ENCODE data around the gene RNF150. TPM values are rescaled to one million over a fixed set of nuclear protein-coding genes. Genes with fewer than 3 reads are reported as not detected.

RNF150 gene
- total RNA-seq, 4 donors from 2014 or later = 1.6 to 21.2 (median 4.9) TPM

DNA sequence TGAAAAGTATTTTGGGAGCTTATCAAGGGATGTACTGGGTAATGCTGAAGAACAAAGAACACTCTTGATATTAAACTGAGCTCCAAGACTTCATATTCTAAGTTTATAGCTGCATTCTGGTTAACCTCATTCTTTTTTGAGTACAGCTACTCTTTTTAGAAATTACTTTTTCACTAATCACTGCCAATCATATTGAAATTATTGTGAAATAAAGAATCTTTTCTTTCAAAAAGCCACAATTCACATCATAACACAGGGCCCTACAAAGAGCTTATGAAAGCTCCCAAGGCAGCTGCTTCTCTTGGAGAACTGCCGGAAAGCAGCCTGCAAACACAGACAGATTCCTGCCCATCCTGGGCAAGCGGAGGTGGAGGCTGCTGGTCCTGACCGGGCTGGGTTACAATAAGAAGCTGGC lies 121.4 kb downstream of the RNF150 start:
- H3K4me3 ChIP-seq = no peak overlapping the region
- peak; percentile 6 to 39 for DNase-seq
- H3K36me3 ChIP-seq = no peaks in the 10 kb centered on the region
- TF ChIP-seq POLR2A (IDR thresholded peaks at IDR 0.05) = no peak
- TF ChIP-seq, protein P1, sequence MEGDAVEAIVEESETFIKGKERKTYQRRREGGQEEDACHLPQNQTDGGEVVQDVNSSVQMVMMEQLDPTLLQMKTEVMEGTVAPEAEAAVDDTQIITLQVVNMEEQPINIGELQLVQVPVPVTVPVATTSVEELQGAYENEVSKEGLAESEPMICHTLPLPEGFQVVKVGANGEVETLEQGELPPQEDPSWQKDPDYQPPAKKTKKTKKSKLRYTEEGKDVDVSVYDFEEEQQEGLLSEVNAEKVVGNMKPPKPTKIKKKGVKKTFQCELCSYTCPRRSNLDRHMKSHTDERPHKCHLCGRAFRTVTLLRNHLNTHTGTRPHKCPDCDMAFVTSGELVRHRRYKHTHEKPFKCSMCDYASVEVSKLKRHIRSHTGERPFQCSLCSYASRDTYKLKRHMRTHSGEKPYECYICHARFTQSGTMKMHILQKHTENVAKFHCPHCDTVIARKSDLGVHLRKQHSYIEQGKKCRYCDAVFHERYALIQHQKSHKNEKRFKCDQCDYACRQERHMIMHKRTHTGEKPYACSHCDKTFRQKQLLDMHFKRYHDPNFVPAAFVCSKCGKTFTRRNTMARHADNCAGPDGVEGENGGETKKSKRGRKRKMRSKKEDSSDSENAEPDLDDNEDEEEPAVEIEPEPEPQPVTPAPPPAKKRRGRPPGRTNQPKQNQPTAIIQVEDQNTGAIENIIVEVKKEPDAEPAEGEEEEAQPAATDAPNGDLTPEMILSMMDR (IDR thresholded peaks at IDR 0.05 in 4 of 5, conservative IDR thresholded peaks at IDR 0.05 in 1 of 5) = no peak
- ATAC-seq = peak; percentile 72 to 82
- no peak overlapping the region for H3K27ac ChIP-seq
- in situ Hi-C loops (cut with MboI; ENCODE audit: low sequenced_read_pairs in 4 of 4) (no loop called here), intact Hi-C loops (cut with DNase I; ENCODE audit: low total_unique reads) (no loop called here)
- peaks cover 0 to 13% of the 10 kb centered on the region in 2 donors for H3K4me1 ChIP-seq
- H3K27me3 ChIP-seq = no peaks in the 10 kb centered on the region
- H3K9me3 ChIP-seq = no peaks in the 10 kb centered on the region

DNA sequence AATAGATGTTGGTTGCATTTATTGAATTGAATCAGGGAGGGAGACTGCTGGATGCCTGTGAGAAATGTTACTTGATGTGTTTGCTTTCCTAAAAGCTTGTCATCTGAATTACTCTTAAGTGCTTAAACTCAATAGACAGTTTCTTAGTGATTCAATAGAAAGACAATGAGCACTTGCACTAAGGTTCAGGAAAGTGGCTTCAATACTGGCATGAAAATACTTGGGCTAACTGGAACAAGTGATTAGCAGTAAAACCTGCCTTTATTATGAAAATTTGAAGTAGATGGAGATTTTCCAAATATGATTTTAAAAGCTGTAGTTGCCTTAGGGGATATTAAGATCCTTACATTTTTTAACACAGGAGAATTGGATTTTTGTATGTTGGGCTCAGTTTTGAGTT lies 123.3 kb downstream of the RNF150 start:
- H3K4me3 ChIP-seq = no peak overlapping the region
- in situ Hi-C loops (cut with MboI; ENCODE audit: low sequenced_read_pairs in 4 of 4) = no loop called here

DNA sequence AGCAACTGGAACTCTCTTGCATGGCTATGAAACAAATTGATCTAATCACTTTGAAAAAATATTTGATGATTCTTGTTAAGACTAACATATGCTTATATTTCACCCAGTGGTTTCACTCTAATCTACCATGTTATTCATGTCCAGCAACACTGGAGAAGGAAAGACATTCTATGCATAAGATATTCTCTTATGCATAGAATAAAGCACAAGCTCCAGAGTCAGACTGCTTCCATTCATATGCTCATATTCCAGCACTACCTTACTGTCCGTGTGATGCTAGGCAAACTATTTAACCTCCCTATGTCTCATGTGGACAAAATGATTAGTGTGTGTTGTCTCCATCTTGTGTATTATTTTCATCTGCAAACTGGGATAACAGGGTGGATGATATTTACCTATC lies 124.1 kb downstream of the RNF150 start:
- no peak for TF ChIP-seq POLR2A (IDR thresholded peaks at IDR 0.05)
- TF ChIP-seq, protein P1 (IDR thresholded peaks at IDR 0.05 in 4 of 5, conservative IDR thresholded peaks at IDR 0.05 in 1 of 5) = no peak
- Histone ChIP-seq H3K36me3 (no peaks in the 10 kb centered on the region), H3K9me3 (no peaks in the 10 kb centered on the region), H3K27me3 (no peaks in the 10 kb centered on the region), H3K4me1 (peaks cover 0 to 13% of the 10 kb centered on the region in 2 donors), H3K4me3 (no peak overlapping the region), H3K27ac (no peak overlapping the region)
- no peak for DNase-seq
- intact Hi-C loops (cut with DNase I; ENCODE audit: low total_unique reads) = no loop called here
- ATAC-seq = no peak
- in situ Hi-C loops (cut with MboI; ENCODE audit: low sequenced_read_pairs in 4 of 4) = no loop called here

More for the DNA sequence above, 123.3 kb downstream of the RNF150 start:
- Histone ChIP-seq H3K4me1 (peaks cover 0 to 13% of the 10 kb centered on the region in 2 donors), H3K27ac (no peak overlapping the region), H3K36me3 (no peaks in the 10 kb centered on the region), H3K27me3 (no peaks in the 10 kb centered on the region), H3K9me3 (no peaks in the 10 kb centered on the region)
- intact Hi-C loops (cut with DNase I; ENCODE audit: low total_unique reads) = no loop called here
- ATAC-seq = no peak
- no peak for DNase-seq
- TF ChIP-seq POLR2A (IDR thresholded peaks at IDR 0.05) = no peak
- TF ChIP-seq, protein P1 (IDR thresholded peaks at IDR 0.05 in 4 of 5, conservative IDR thresholded peaks at IDR 0.05 in 1 of 5) = no peak

DNA sequence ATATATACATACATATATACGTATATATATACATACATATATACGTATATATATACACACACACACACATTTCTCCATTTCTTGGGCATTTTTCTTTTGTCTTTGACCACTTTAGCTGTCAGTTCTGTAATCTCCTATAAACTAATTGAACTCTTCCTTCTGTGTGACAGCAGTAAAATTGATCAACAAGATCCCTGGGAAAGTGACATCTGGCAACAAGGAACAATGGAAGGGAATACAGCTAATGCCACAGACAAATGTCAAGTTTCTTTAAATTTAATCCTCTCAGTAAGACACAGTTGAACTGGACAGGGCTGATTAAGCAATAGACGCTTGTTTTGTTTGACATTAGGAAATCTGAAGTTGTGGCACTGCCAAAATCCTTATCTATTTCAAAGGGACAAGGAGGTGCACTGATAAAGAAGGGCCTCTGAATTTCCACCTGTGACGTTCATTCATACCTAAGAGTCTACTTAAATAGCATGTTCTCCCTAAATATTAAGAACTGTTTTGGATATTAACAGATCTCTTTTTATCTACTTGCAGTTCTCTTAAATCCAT lies 126.9 kb downstream of the RNF150 start:
- H3K27ac ChIP-seq = no peak overlapping the region

More for the DNA sequence above, 126.9 kb downstream of the RNF150 start:
- ATAC-seq (no peak), DNase-seq (no peak)
- TF ChIP-seq POLR2A (IDR thresholded peaks at IDR 0.05) = no peak
- TF ChIP-seq, protein P1 (IDR thresholded peaks at IDR 0.05 in 4 of 5, conservative IDR thresholded peaks at IDR 0.05 in 1 of 5) = no peak
- peaks cover 11 to 21% of the 10 kb centered on the region in 2 donors for H3K4me1 ChIP-seq
- intact Hi-C loops (cut with DNase I; ENCODE audit: low total_unique reads) (no loop called here), in situ Hi-C loops (cut with MboI; ENCODE audit: low sequenced_read_pairs in 4 of 4) (no loop called here)
- H3K9me3 ChIP-seq = no peaks in the 10 kb centered on the region
- no peaks in the 10 kb centered on the region for H3K36me3 ChIP-seq
- H3K4me3 ChIP-seq = no peak overlapping the region
- H3K27me3 ChIP-seq = no peaks in the 10 kb centered on the region
